ENCODE measurements around the gene MESP1. TPM values are rescaled to one million over a fixed set of nuclear protein-coding genes. Genes with fewer than 3 reads are reported as not detected.

MESP1 gene
- total RNA-seq, 1 experiment from 2014 or later, result 32.9 TPM

DNA sequence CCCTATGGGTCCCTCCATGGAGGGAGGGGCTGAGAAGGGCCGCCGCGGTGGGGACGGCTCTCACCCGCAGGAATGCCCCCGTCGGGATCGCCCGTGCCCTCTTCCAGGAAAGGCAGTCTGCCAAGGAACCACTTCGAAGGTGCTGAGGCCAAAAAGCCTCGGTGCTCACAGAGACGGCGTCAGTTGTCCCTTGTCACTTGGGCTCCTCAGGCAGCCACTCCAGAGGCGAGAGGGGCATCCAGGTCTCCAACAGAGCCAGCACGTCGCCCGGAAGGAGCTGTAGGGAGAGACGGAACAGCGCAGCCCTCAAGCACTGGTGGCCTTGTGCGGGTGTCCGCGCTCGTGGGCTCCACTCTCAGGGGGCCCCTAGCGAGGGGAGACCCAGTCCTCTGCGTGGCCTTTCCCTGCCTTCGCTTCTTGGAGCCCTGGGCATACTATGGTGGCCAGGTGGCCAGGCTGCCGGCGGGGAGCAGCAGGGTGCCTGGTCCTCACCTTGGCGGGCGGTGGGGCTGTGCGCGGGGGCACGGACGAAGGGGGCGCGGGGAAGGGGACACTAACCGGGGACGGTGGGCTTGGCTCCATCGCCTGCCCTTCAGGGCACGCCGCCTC lies 994 bp downstream of the MESP1 start:
- intact Hi-C loops (cut with micrococcal nuclease), result no loop called here
- Histone ChIP-seq H4K20me1 (ENCODE audit: low read length) (no peaks in the 10 kb centered on the region), H3K27me3 (ENCODE audit: low read length) (no peaks in the 10 kb centered on the region), H3K9ac (ENCODE audit: low read length) (peak overlapping the region; percentile 89), H3K9me3 (ENCODE audit: low read length) (no peaks in the 10 kb centered on the region), H3K4me1 (ENCODE audit: insufficient read depth, low read length) (peaks cover 57% of the 10 kb centered on the region), H3K9me2 (replicated peaks; ENCODE audit: low read length) (no peaks in the 10 kb centered on the region), H3K4me3 (ENCODE audit: low read length) (peak overlapping the region; percentile 89), H3F3A (ENCODE audit: low read length, unreplicated experiment) (no peaks in the 10 kb centered on the region), H3K36me3 (ENCODE audit: low read depth, low read length) (0 out of 2 replicates have a peak, but pooled peaks cover 3% of the 10 kb centered on the region), H3K79me2 (ENCODE audit: low read length) (peaks cover 38% of the 10 kb centered on the region), H3K4me2 (ENCODE audit: low read length) (peak overlapping the region; percentile 98), H2AFZ (ENCODE audit: low read length) (peak overlapping the region; percentile 51), H3K27ac (ENCODE audit: low read length) (peak overlapping the region; percentile 83)
- CTCF ChIA-PET, result interaction anchor here (0.5 to 0.9 kb wide), 2 partner anchors 140 to 144 kb away, joined by 3 read pairs; partner anchors contain the start of gene AP3S2
- BruUV-seq (replicated peaks), result TSS peak; percentile 40
- POLR2A ChIA-PET (ENCODE audit: unreplicated experiment), result no interaction called here
- TF ChIP-seq CTCF (conservative IDR thresholded peaks at IDR 0.05; ENCODE audit: low read depth, low read length) (no peak), EZH2 (IDR thresholded peaks at IDR 0.05; ENCODE audit: low read length, unreplicated experiment) (no peak), EZH2phosphoT487 (IDR thresholded peaks at IDR 0.05; ENCODE audit: borderline replicate concordance, low read length) (no peak)
- ATAC-seq (peak; percentile 14), DNase-seq (peak; percentile 27)

DNA sequence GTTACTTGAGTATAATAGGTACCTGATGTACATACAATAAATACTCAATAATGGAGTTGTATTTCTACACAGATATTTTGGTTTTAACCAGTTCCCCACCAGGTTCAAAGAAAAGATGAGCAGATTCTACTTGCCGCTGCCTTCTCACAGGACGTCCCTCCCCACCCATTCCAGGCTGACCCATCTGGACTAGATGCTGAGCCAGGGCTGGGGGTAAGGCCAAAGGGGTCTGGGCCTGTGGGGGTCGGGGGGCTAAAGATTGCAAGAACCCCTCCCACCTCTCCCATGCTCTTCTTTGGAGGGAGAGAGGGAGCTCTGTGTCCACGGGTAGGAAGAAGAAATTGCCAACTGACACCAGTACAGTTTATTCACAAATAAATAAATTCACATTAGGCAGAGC lies 1.5 kb downstream of the MESP1 start:
- TF ChIP-seq EZH2phosphoT487 (IDR thresholded peaks at IDR 0.05; ENCODE audit: borderline replicate concordance, low read length) (no peak), EZH2 (IDR thresholded peaks at IDR 0.05; ENCODE audit: low read length, unreplicated experiment) (no peak), CTCF (conservative IDR thresholded peaks at IDR 0.05; ENCODE audit: low read depth, low read length) (no peak)
- CTCF ChIA-PET, result interaction anchor here (0.5 kb wide), 1 partner anchor 141 kb away, joined by 3 read pairs; no protein-coding TSS in a partner anchor
- peaks cover 38% of the 10 kb centered on the region for H3K79me2 ChIP-seq (ENCODE audit: low read length)
- H3K4me2 ChIP-seq (ENCODE audit: low read length), result peak overlapping the region; percentile 98
- ATAC-seq, result no peak
- H3K9ac ChIP-seq (ENCODE audit: low read length), result peak overlapping the region; percentile 89
- peak overlapping the region; percentile 89 for H3K4me3 ChIP-seq (ENCODE audit: low read length)
- no peaks in the 10 kb centered on the region for H3K27me3 ChIP-seq (ENCODE audit: low read length)
- no peak for DNase-seq
- H3F3A ChIP-seq (ENCODE audit: low read length, unreplicated experiment), result no peaks in the 10 kb centered on the region
- intact Hi-C loops (cut with micrococcal nuclease), result no loop called here
- no TSS peak for BruUV-seq (replicated peaks)
- no peaks in the 10 kb centered on the region for H3K9me3 ChIP-seq (ENCODE audit: low read length)
- no peaks in the 10 kb centered on the region for H3K9me2 ChIP-seq (replicated peaks; ENCODE audit: low read length)
- H2AFZ ChIP-seq (ENCODE audit: low read length), result peak overlapping the region; percentile 51
- 0 out of 2 replicates have a peak, but pooled peaks cover 3% of the 10 kb centered on the region for H3K36me3 ChIP-seq (ENCODE audit: low read depth, low read length)
- H3K4me1 ChIP-seq (ENCODE audit: insufficient read depth, low read length), result peaks cover 52% of the 10 kb centered on the region
- H4K20me1 ChIP-seq (ENCODE audit: low read length), result no peaks in the 10 kb centered on the region
- peak overlapping the region; percentile 83 for H3K27ac ChIP-seq (ENCODE audit: low read length)
- POLR2A ChIA-PET (ENCODE audit: unreplicated experiment), result no interaction called here

DNA sequence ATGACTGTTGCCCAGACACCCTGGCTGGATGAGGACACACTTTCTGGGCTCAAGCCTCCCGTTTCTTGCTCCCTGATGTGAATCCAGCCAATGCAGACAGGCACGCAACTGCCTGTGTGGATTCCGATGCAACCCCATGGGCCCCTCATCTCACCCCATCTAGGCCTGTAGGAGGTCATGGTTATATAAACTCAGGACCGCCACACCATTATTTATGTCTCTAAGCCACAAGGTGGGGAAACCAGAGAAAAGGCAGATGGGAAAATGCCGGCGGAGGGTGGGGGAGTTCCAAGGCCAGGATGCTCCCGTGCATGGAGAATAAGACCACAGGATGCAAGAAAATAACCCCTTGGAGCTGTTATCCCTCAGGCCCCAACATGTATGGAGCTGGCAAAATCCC lies 2.0 kb downstream of the MESP1 start:
- ATAC-seq, result no peak
- Histone ChIP-seq H2AFZ (ENCODE audit: low read length) (no peak overlapping the region), H3K4me2 (ENCODE audit: low read length) (peak overlapping the region; percentile 98), H3F3A (ENCODE audit: low read length, unreplicated experiment) (no peaks in the 10 kb centered on the region), H4K20me1 (ENCODE audit: low read length) (no peaks in the 10 kb centered on the region), H3K4me3 (ENCODE audit: low read length) (peak overlapping the region; percentile 89), H3K27me3 (ENCODE audit: low read length) (no peaks in the 10 kb centered on the region), H3K79me2 (ENCODE audit: low read length) (peaks cover 38% of the 10 kb centered on the region), H3K4me1 (ENCODE audit: insufficient read depth, low read length) (peaks cover 49% of the 10 kb centered on the region), H3K9me2 (replicated peaks; ENCODE audit: low read length) (no peaks in the 10 kb centered on the region), H3K9me3 (ENCODE audit: low read length) (no peaks in the 10 kb centered on the region), H3K27ac (ENCODE audit: low read length) (peak overlapping the region; percentile 83), H3K9ac (ENCODE audit: low read length) (peak overlapping the region; percentile 89), H3K36me3 (ENCODE audit: low read depth, low read length) (0 out of 2 replicates have a peak, but pooled peaks cover 3% of the 10 kb centered on the region)
- ChIA-PET POLR2A (ENCODE audit: unreplicated experiment) (no interaction called here), CTCF (no interaction called here)
- intact Hi-C loops (cut with micrococcal nuclease), result no loop called here
- no peak for DNase-seq
- TF ChIP-seq EZH2 (IDR thresholded peaks at IDR 0.05; ENCODE audit: low read length, unreplicated experiment) (no peak), EZH2phosphoT487 (IDR thresholded peaks at IDR 0.05; ENCODE audit: borderline replicate concordance, low read length) (no peak), CTCF (conservative IDR thresholded peaks at IDR 0.05; ENCODE audit: low read depth, low read length) (no peak)
- BruUV-seq (replicated peaks), result no TSS peak

Data from PC-3 (cell line).